WERI-Rb-1 (cell line): ENCODE data around the gene PLCD3.

Experiments used
- DNase-seq: peaks from one replicate; pipeline ENCODE4 v3.0.0-alpha.2; 2020
- H3K27ac ChIP-seq: fragments of 250-450 bp; sonication (Bioruptor Pico); 2 replicates; pipeline ENCODE4 v1.5.1; 2020; ENCODE audit warnings: mild to moderate bottlenecking, moderate library complexity
- H3K27me3 ChIP-seq: fragments of 250-450 bp; sonication (Bioruptor Pico); 2 replicates; pipeline ENCODE4 v1.5.1; 2021; ENCODE audit warnings: mild to moderate bottlenecking, low read depth, moderate library complexity; ENCODE audit not compliant: insufficient read depth, severe bottlenecking
- H3K36me3 ChIP-seq: fragments of 250-450 bp; sonication (Bioruptor Pico); 2 replicates; pipeline ENCODE4 v1.5.1; 2020; ENCODE audit warnings: mild to moderate bottlenecking, moderate library complexity
- H3K4me3 ChIP-seq: 2 replicates; pipeline ENCODE4 v1.5.1; 2011; ENCODE audit warnings: low read depth, mild to moderate bottlenecking, control low read depth, low read length
- H3K9me3 ChIP-seq: fragments of 250-450 bp; sonication (Bioruptor Pico); 2 replicates; pipeline ENCODE4 v1.5.1; 2021; ENCODE audit warnings: mild to moderate bottlenecking, moderate library complexity; ENCODE audit not compliant: severe bottlenecking
- CTCF ChIP-seq: IDR thresholded peaks from 2 replicates; pipeline ENCODE4 v1.5.1; 2011; ENCODE audit warnings: low read depth, mild to moderate bottlenecking, control low read depth, inconsistent platforms, low read length

The PLCD3 gene

GRCh38 chr17:45162025-45162687 lies 29.8 kb upstream of the PLCD3 start:
- Histone ChIP-seq H3K27ac (peak overlapping the region; percentile 58), H3K4me3 (peak overlapping the region; percentile 22), H3K27me3 (no peaks in the 10 kb centered on the region), H3K9me3 (no peaks in the 10 kb centered on the region), H3K36me3 (peaks cover 5% of the 10 kb centered on the region)
- no peak for TF ChIP-seq CTCF
- DNase-seq, result no peak

- Histone ChIP-seq H3K36me3 (peaks cover 5% of the 10 kb centered on the region), H3K9me3 (no peaks in the 10 kb centered on the region), H3K27ac (peak within 1 kb of the TSS; percentile 99), H3K27me3 (no peaks in the 10 kb centered on the region), H3K4me3 (peak within 1 kb of the TSS; percentile 78)
- peak; percentile 100 for DNase-seq
- TF ChIP-seq CTCF, result no peak
These were observed 29.1 kb upstream of the PLCD3 start, which contains the start of gene HEXIM2 for GRCh38 chr17:45161288-45162024. TSS of gene HEXIM2 (plus strand) at chr17:45161875. CDS start at chr17:45162794, 919 bp downstream.

- TF ChIP-seq CTCF, result peak; percentile 69
- peak overlapping the region; percentile 78 for H3K4me3 ChIP-seq
- H3K27ac ChIP-seq, result peak overlapping the region; percentile 99
- no peaks in the 10 kb centered on the region for H3K9me3 ChIP-seq
- no peaks in the 10 kb centered on the region for H3K27me3 ChIP-seq
- H3K36me3 ChIP-seq, result peaks cover 5% of the 10 kb centered on the region
- peak; percentile 92 for DNase-seq
These were observed 28.4 kb upstream of the PLCD3 start for GRCh38 chr17:45160447-45161287.

GRCh38 chr17:45156242-45156641 lies 23.9 kb upstream of the PLCD3 start:
- no peak for TF ChIP-seq CTCF
- Histone ChIP-seq H3K9me3 (no peaks in the 10 kb centered on the region), H3K27ac (no peak overlapping the region), H3K36me3 (peaks cover 4% of the 10 kb centered on the region), H3K4me3 (no peak overlapping the region), H3K27me3 (no peaks in the 10 kb centered on the region)
- DNase-seq, result no peak

GRCh38 chr17:45155483-45155882 lies 23.2 kb upstream of the PLCD3 start:
- Histone ChIP-seq H3K27ac (no peak overlapping the region), H3K4me3 (no peak overlapping the region), H3K36me3 (no peaks in the 10 kb centered on the region)

More at GRCh38 chr17:45155483-45155882, 23.2 kb upstream of the PLCD3 start:
- no peak for TF ChIP-seq CTCF
- Histone ChIP-seq H3K27me3 (no peaks in the 10 kb centered on the region), H3K9me3 (no peaks in the 10 kb centered on the region)
- no peak for DNase-seq
